ENCODE measurements around the gene IDNK. TPM values are rescaled to one million over a fixed set of nuclear protein-coding genes. Genes with fewer than 3 reads are reported as not detected.

IDNK gene
- polyA plus RNA-seq, 1 donor (not counting 4 experiments of a cell fraction or from before 2014, with no cell fraction given) = 2.6 TPM

DNA sequence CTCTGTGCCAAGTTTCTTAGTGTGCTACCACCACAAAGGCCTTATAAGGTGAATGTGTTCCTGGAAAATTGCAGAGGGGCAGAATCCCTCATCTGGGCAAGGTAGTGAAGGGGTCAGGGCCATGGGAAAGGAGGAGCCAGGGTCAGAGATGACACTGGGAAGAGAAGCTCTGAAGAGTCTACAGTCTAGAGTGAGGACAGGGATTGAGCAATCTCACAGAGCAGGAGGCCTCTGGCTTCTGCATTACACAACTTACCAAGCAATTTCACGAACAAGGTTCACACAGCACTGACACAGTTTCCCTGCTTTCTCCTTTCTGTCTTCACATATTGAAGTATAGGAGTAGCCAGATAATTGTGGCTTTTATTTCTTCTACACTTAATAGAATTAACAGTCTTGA lies 24.5 kb upstream of the IDNK start:
- FAIRE-seq (no peak), DNase-seq (ENCODE audit: low read depth, low spot score) (no peak)
- dilution Hi-C loops (cut with MboI; ENCODE audit: extremely low pct_ligation_motif_present, low sequenced_read_pairs) = no loop called here
- H3K36me3 ChIP-seq (ENCODE audit: control insufficient read depth in 2 of 2, extremely low read depth in 1 of 2, insufficient read depth in 2 of 2, low read length in 2 of 2) = no peaks in the 10 kb centered on the region
- no peaks in the 10 kb centered on the region for H3K4me1 ChIP-seq (ENCODE audit: control insufficient read depth, extremely low read depth, insufficient read depth, low read length)
- no peaks in the 10 kb centered on the region for H3K9me3 ChIP-seq (ENCODE audit: control insufficient read depth, low read depth, low read length)
- no peak overlapping the region for H3K4me2 ChIP-seq (ENCODE audit: control insufficient read depth, extremely low read depth, insufficient read depth, low read depth, low read length)
- no peaks in the 10 kb centered on the region for H3K79me2 ChIP-seq (ENCODE audit: control insufficient read depth, insufficient read depth, low read length)
- no peak for TF ChIP-seq EZH2 (IDR thresholded peaks at IDR 0.05; ENCODE audit: low read length)
- TF ChIP-seq, protein P1, sequence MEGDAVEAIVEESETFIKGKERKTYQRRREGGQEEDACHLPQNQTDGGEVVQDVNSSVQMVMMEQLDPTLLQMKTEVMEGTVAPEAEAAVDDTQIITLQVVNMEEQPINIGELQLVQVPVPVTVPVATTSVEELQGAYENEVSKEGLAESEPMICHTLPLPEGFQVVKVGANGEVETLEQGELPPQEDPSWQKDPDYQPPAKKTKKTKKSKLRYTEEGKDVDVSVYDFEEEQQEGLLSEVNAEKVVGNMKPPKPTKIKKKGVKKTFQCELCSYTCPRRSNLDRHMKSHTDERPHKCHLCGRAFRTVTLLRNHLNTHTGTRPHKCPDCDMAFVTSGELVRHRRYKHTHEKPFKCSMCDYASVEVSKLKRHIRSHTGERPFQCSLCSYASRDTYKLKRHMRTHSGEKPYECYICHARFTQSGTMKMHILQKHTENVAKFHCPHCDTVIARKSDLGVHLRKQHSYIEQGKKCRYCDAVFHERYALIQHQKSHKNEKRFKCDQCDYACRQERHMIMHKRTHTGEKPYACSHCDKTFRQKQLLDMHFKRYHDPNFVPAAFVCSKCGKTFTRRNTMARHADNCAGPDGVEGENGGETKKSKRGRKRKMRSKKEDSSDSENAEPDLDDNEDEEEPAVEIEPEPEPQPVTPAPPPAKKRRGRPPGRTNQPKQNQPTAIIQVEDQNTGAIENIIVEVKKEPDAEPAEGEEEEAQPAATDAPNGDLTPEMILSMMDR (optimal IDR thresholded peaks at IDR 0.05 in 1 of 3, IDR thresholded peaks at IDR 0.05 in 1 of 3, conservative IDR thresholded peaks at IDR 0.05 in 1 of 3; ENCODE audit: extremely low read depth in 1 of 3, insufficient read depth in 2 of 3, low read length in 3 of 3) = no peak
- no peak overlapping the region for H3K27ac ChIP-seq (ENCODE audit: control insufficient read depth, insufficient read depth, low read length)
- no peaks in the 10 kb centered on the region for H3K9me1 ChIP-seq (ENCODE audit: control insufficient read depth, extremely low read depth, insufficient read depth, low read length)
- H2AFZ ChIP-seq (ENCODE audit: control insufficient read depth, low read length) = no peak overlapping the region
- H4K20me1 ChIP-seq (ENCODE audit: control insufficient read depth, extremely low read depth, insufficient read depth, low read length) = no peaks in the 10 kb centered on the region
- H3K9ac ChIP-seq (ENCODE audit: control insufficient read depth, extremely low read depth, insufficient read depth, low read length) = no peak overlapping the region
- no peak overlapping the region for H3K4me3 ChIP-seq (ENCODE audit: control insufficient read depth in 2 of 3, extremely low read depth in 1 of 3, insufficient read depth in 2 of 3, low read depth in 1 of 3, low read length in 3 of 3)
- H3K27me3 ChIP-seq (ENCODE audit: control insufficient read depth, extremely low read depth, insufficient read depth, low read length) = no peaks in the 10 kb centered on the region

DNA sequence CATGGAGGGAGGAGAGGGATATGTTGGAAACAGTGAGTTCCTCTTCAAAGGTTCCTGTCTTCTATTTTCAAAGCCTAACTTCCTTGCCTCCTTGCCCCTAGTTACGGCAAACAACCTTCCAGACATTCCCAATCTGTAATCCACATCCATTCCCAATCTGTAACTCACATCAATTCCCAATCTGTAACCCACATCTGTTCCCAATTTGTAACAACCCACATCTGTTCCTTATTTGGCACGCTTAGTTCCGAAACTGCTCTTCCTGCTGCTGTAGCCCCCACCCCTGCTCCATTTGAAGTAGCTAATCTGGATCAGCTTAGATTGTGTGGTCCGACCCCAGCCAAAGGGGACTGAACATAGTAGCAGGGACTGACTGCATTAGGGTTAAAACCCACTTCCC lies 23.9 kb upstream of the IDNK start:
- TF ChIP-seq, protein P1 (optimal IDR thresholded peaks at IDR 0.05 in 1 of 3, IDR thresholded peaks at IDR 0.05 in 1 of 3, conservative IDR thresholded peaks at IDR 0.05 in 1 of 3; ENCODE audit: extremely low read depth in 1 of 3, insufficient read depth in 2 of 3, low read length in 3 of 3) = no peak
- FAIRE-seq (no peak), DNase-seq (ENCODE audit: low read depth, low spot score) (no peak)
- Histone ChIP-seq H3K79me2 (ENCODE audit: control insufficient read depth, insufficient read depth, low read length) (no peaks in the 10 kb centered on the region), H3K27me3 (ENCODE audit: control insufficient read depth, extremely low read depth, insufficient read depth, low read length) (no peaks in the 10 kb centered on the region), H3K9me1 (ENCODE audit: control insufficient read depth, extremely low read depth, insufficient read depth, low read length) (no peaks in the 10 kb centered on the region), H3K4me1 (ENCODE audit: control insufficient read depth, extremely low read depth, insufficient read depth, low read length) (no peaks in the 10 kb centered on the region), H3K9me3 (ENCODE audit: control insufficient read depth, low read depth, low read length) (no peaks in the 10 kb centered on the region), H3K9ac (ENCODE audit: control insufficient read depth, extremely low read depth, insufficient read depth, low read length) (no peak overlapping the region), H3K4me2 (ENCODE audit: control insufficient read depth, extremely low read depth, insufficient read depth, low read depth, low read length) (no peak overlapping the region), H3K27ac (ENCODE audit: control insufficient read depth, insufficient read depth, low read length) (no peak overlapping the region), H2AFZ (ENCODE audit: control insufficient read depth, low read length) (no peak overlapping the region), H3K4me3 (ENCODE audit: control insufficient read depth in 2 of 3, extremely low read depth in 1 of 3, insufficient read depth in 2 of 3, low read depth in 1 of 3, low read length in 3 of 3) (no peak overlapping the region), H3K36me3 (ENCODE audit: control insufficient read depth in 2 of 2, extremely low read depth in 1 of 2, insufficient read depth in 2 of 2, low read length in 2 of 2) (no peaks in the 10 kb centered on the region), H4K20me1 (ENCODE audit: control insufficient read depth, extremely low read depth, insufficient read depth, low read length) (no peaks in the 10 kb centered on the region)
- dilution Hi-C loops (cut with MboI; ENCODE audit: extremely low pct_ligation_motif_present, low sequenced_read_pairs) = no loop called here

All from keratinocyte (primary cell).